Liver (tissue), 9 donors: ENCODE data around the gene FFAR1. TPM values are rescaled to one million over a fixed set of nuclear protein-coding genes. Genes with fewer than 3 reads are reported as not detected.

Experiments
- DNase-seq: peaks from one replicate; pipeline ENCODE4 v3.0.0-alpha.2; 2017; ENCODE audit warnings: low spot score
- H3K27ac ChIP-seq, 2 donors: one replicate each; pipeline ENCODE4 v1.7.0; 2013; ENCODE audit warnings: inconsistent platforms in 2 of 2, low read length in 2 of 2, control low read depth in 1 of 2, low read depth in 1 of 2, mild to moderate bottlenecking in 1 of 2
- H3K27me3 ChIP-seq, 4 donors: one replicate each; pipeline versions ENCODE4 v1.6.1 to v1.7.0; 2013; ENCODE audit warnings: low read length in 3 of 4, inconsistent platforms in 1 of 4, mild to moderate bottlenecking in 1 of 4, moderate library complexity in 1 of 4; ENCODE audit not compliant: control insufficient read depth in 4 of 4, insufficient read depth in 4 of 4
- H3K36me3 ChIP-seq, 4 donors: one replicate each; pipeline versions ENCODE4 v1.6.1 to v1.7.0; 2013; ENCODE audit warnings: low read length in 3 of 4, mild to moderate bottlenecking in 3 of 4, low read depth in 1 of 4, moderate library complexity in 1 of 4; ENCODE audit not compliant: control insufficient read depth in 4 of 4, insufficient read depth in 3 of 4
- H3K4me1 ChIP-seq, 4 donors: one replicate each; pipeline versions ENCODE4 v1.6.1 to v1.7.0; 2013; ENCODE audit warnings: low read length in 3 of 4, mild to moderate bottlenecking in 3 of 4, moderate library complexity in 1 of 4; ENCODE audit not compliant: control insufficient read depth in 4 of 4, insufficient read depth in 4 of 4
- H3K4me3 ChIP-seq, 3 donors: one replicate each; pipeline versions ENCODE4 v1.6.1 to v1.7.0; 2013; ENCODE audit warnings: low read length in 3 of 3, control low read depth in 1 of 3, low read depth in 1 of 3, mild to moderate bottlenecking in 1 of 3
- H3K9ac ChIP-seq, 2 donors: one replicate each; pipeline ENCODE4 v1.7.0; 2013; ENCODE audit warnings: low read length in 2 of 2, mild to moderate bottlenecking in 2 of 2, moderate library complexity in 2 of 2, control low read depth in 1 of 2, low read depth in 1 of 2
- H3K9me3 ChIP-seq, 4 donors: one replicate each; pipeline versions ENCODE4 v1.6.1 to v1.7.0; 2013; ENCODE audit warnings: low read length in 3 of 4; ENCODE audit not compliant: control insufficient read depth in 4 of 4
- CTCF ChIP-seq: fragments of 150-350 bp; IDR thresholded peaks from 2 replicates; pipeline ENCODE4 v1.5.1; 2017; ENCODE audit warnings: improper control_type of control experiment, low read depth, low read length; ENCODE audit not compliant: missing input control
- EGR1 ChIP-seq, 2 donors: IDR thresholded peaks; 2 replicates each; pipeline ENCODE4 v1.6.1; 2016 to 2018; ENCODE audit warnings: antibody characterized with exemption in 2 of 2, low read depth in 2 of 2
- FOXA2 ChIP-seq: IDR thresholded peaks from 2 replicates; pipeline ENCODE4 v1.6.1; 2016; ENCODE audit warnings: antibody characterized with exemption
- GABPA ChIP-seq, 2 donors: IDR thresholded peaks in 1 of 2; conservative IDR thresholded peaks in 1 of 2; 2 replicates each; pipeline ENCODE4 v1.6.1; 2016; ENCODE audit warnings: antibody characterized with exemption in 2 of 2, mild to moderate bottlenecking in 1 of 2, moderate library complexity in 1 of 2
- HNF4A ChIP-seq, 2 donors: conservative IDR thresholded peaks; 2 replicates each; pipeline ENCODE4 v1.6.1; 2016; ENCODE audit warnings: antibody characterized with exemption in 2 of 2, mild to moderate bottlenecking in 2 of 2
- HNF4G ChIP-seq: IDR thresholded peaks from 2 replicates; pipeline ENCODE4 v1.6.1; 2016; ENCODE audit warnings: antibody characterized with exemption
- JUND ChIP-seq, 2 donors: IDR thresholded peaks; 2 replicates each; pipeline ENCODE4 v1.6.1; 2016; ENCODE audit warnings: antibody characterized with exemption in 2 of 2
- MAX ChIP-seq: IDR thresholded peaks from 2 replicates; pipeline ENCODE4 v1.6.1; 2016; ENCODE audit warnings: antibody characterized with exemption
- NR2F2 ChIP-seq: IDR thresholded peaks from 2 replicates; pipeline ENCODE4 v1.6.1; 2016; ENCODE audit warnings: antibody characterized with exemption
- REST ChIP-seq: IDR thresholded peaks from 2 replicates; pipeline ENCODE4 v1.6.1; 2016; ENCODE audit warnings: antibody characterized with exemption, mild to moderate bottlenecking
- RXRA ChIP-seq, 2 donors: IDR thresholded peaks; 2 replicates each; pipeline ENCODE4 v1.6.1; 2017 to 2018; ENCODE audit warnings: antibody characterized with exemption in 2 of 2, mild to moderate bottlenecking in 1 of 2
- SP1 ChIP-seq: IDR thresholded peaks from 2 replicates; pipeline ENCODE4 v1.6.1; 2018; ENCODE audit warnings: antibody characterized with exemption, mild to moderate bottlenecking
- YY1 ChIP-seq: IDR thresholded peaks from 2 replicates; pipeline ENCODE4 v1.6.1; 2016; ENCODE audit warnings: antibody characterized with exemption, mild to moderate bottlenecking
- ZBTB33 ChIP-seq: IDR thresholded peaks from 2 replicates; pipeline ENCODE4 v1.6.1; 2016; ENCODE audit warnings: antibody characterized with exemption
- WGBS: extraction: QIAGEN DNeasy Blood & Tissue Kit; methylation state at CpG from one replicate; pipeline ENCODE4 v1.1.7; 2013; 5-methylcytosine and 5-hydroxymethylcytosine counted together
- polyA plus RNA-seq, 2 donors: library from polyadenylated mRNA; stranded (reverse) in 1 of 2; unstranded in 1 of 2; fragments of 200-250 nt in 1 of 2; fragments of >200 nt in 1 of 2; fragmentation: Nextera tagmentation in 1 of 2; extraction: Ambion mirVana in 1 of 2; gene quantifications; one replicate each; pipeline versions ENCODE4 v1.2.1 to v1.2.3, GENCODE V29; 2013 to 2015
- total RNA-seq, 2 donors: library from RNA; depleted of rRNA; stranded (reverse); fragments of >200 nt; gene quantifications; one replicate each; pipeline ENCODE4 v1.2.3, GENCODE V29; 2014
- donor health status: healthy.
- donor health status: healthy.
- donor health status: healthy.
- donor health status: healthy.
- donor health status: healthy.

The FFAR1 gene
- total and polyA plus RNA-seq, 4 donors: not detected

- TF ChIP-seq ZBTB33: no peak
- TF ChIP-seq NR2F2: no peak
- no peak for TF ChIP-seq HNF4A (conservative IDR thresholded peaks at IDR 0.05)
- TF ChIP-seq YY1: no peak
Measured at GRCh38 chr19:35309481-35310279, 38.0 kb upstream of the FFAR1 start (continued).

GRCh38 chr19:35310331-35310730 is 37.4 kb upstream of the FFAR1 start:
- H3K27me3 ChIP-seq: no peaks in the 10 kb centered on the region
- DNase-seq: no peak
- no peak overlapping the region for H3K9ac ChIP-seq
- peaks cover 0 to 7% (median 4%) of the 10 kb centered on the region in 4 donors for H3K4me1 ChIP-seq
- no peak for TF ChIP-seq REST
- no peak for TF ChIP-seq CTCF
- no peak for TF ChIP-seq RXRA (IDR thresholded peaks at IDR 0.05)
- no peak for TF ChIP-seq EGR1 (IDR thresholded peaks at IDR 0.05; ENCODE audit: low read depth in 2 of 2)
- TF ChIP-seq FOXA2: no peak
- no peak for TF ChIP-seq MAX
- no peak for TF ChIP-seq HNF4G
- no peak for TF ChIP-seq GABPA (IDR thresholded peaks at IDR 0.05 in 1 of 2, conservative IDR thresholded peaks at IDR 0.05 in 1 of 2)
- TF ChIP-seq SP1: no peak
- no peak for TF ChIP-seq JUND (IDR thresholded peaks at IDR 0.05)
- no peak for TF ChIP-seq NR2F2
- TF ChIP-seq HNF4A (conservative IDR thresholded peaks at IDR 0.05): no peak
- H3K36me3 ChIP-seq: no peaks in the 10 kb centered on the region
- no peak overlapping the region for H3K4me3 ChIP-seq
- no peaks in the 10 kb centered on the region for H3K9me3 ChIP-seq
- H3K27ac ChIP-seq: peak overlapping the region in 1 of 2 donors; percentile 7
- WGBS: 91% methylated on average over 12 of the region's 12 CpGs
